ENCODE measurements around the gene DNAJC30.

DNA sequence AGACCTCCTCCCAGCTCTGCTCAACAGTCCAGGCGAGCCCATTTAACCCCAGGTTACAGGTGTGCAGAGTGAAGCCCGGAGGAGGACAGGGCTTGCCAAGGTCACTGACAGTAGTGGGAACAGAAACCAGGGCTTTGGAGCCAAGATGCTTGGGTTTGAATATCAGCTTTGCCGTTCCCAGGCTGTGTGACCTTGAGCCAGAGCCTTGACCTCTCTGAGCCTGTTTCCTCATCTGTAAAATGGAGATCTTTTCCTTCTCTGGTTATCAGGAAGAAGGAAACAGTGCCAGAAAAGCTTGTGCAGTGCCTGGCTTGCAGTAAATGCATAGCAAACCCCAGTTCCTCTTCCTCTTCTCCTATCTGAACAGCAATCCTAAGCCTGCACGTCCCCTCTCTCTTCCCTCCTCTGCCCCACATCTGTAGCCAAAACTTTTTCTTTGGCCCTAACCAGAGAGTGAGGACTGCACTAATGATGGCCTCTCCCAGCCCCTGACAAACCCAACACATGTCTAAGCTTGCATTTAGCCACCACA, 37.5 kb downstream of the DNAJC30 start:
- TF ChIP-seq CTCF (optimal IDR thresholded peaks at IDR 0.05 in 1 of 3, IDR thresholded peaks at IDR 0.05 in 1 of 3, conservative IDR thresholded peaks at IDR 0.05 in 1 of 3; ENCODE audit: extremely low read depth in 1 of 3, insufficient read depth in 2 of 3, low read length in 3 of 3) (no peak), EZH2 (IDR thresholded peaks at IDR 0.05; ENCODE audit: low read length) (no peak)
